ENCODE data around the gene ARSK. TPM values are rescaled to one million over a fixed set of nuclear protein-coding genes. Genes with fewer than 3 reads are reported as not detected.
A peak's percentile ranks its signal among the peaks of the same experiment; 100 is the strongest.

Gene ARSK
- total and polyA plus RNA-seq, 2 of the 13 experiments (the other 11 are each of a cell fraction or from before 2014, with no cell fraction given): 7.9 TPM

- TF ChIP-seq ZXDC (CRISPR knock-in tag; IDR thresholded peaks at IDR 0.05) (no peak), ZNF12 (CRISPR knock-in tag; IDR thresholded peaks at IDR 0.05) (no peak), AKNA (CRISPR knock-in tag; IDR thresholded peaks at IDR 0.05; ENCODE audit: borderline replicate concordance) (no peak), KLF16 (CRISPR knock-in tag; IDR thresholded peaks at IDR 0.05) (peak in 1 of 2 experiments; percentile 61; a peak in 2 of 4 replicates), ZNF510 (CRISPR knock-in tag; IDR thresholded peaks at IDR 0.05; ENCODE audit: low read depth) (no peak), IRF1 (CRISPR knock-in tag; IDR thresholded peaks at IDR 0.05; ENCODE audit: low read depth) (no peak), ZBTB7A (CRISPR knock-in tag; IDR thresholded peaks at IDR 0.05) (peak; percentile 42; the same call in 1 of the 2 replicates), FOXK2 (IDR thresholded peaks at IDR 0.05) (no peak), TBP (CRISPR knock-in tag; IDR thresholded peaks at IDR 0.05) (no peak), MAF1 (CRISPR knock-in tag; IDR thresholded peaks at IDR 0.05; ENCODE audit: borderline replicate concordance) (no peak), ZNF746 (CRISPR knock-in tag; IDR thresholded peaks at IDR 0.05) (no peak), SOX6 (IDR thresholded peaks at IDR 0.05) (no peak), SOX6 (CRISPR knock-in tag; IDR thresholded peaks at IDR 0.05) (peak; percentile 56; the same call in 1 of the 2 replicates), DR1 (CRISPR knock-in tag; IDR thresholded peaks at IDR 0.05) (0 out of 2 replicates have a peak, but pooled peaks have one; percentile 64), SMAD3 (CRISPR knock-in tag; IDR thresholded peaks at IDR 0.05) (peak; percentile 55)
- TF ChIP-seq, protein P1, sequence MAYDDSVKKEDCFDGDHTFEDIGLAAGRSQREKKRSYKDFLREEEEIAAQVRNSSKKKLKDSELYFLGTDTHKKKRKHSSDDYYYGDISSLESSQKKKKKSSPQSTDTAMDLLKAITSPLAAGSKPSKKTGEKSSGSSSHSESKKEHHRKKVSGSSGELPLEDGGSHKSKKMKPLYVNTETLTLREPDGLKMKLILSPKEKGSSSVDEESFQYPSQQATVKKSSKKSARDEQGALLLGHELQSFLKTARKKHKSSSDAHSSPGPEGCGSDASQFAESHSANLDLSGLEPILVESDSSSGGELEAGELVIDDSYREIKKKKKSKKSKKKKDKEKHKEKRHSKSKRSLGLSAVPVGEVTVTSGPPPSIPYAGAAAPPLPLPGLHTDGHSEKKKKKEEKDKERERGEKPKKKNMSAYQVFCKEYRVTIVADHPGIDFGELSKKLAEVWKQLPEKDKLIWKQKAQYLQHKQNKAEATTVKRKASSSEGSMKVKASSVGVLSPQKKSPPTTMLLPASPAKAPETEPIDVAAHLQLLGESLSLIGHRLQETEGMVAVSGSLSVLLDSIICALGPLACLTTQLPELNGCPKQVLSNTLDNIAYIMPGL (CRISPR knock-in tag; IDR thresholded peaks at IDR 0.05; ENCODE audit: borderline replicate concordance in 1 of 2, low read depth in 1 of 2): peak; percentile 74 to 83; a peak in 3 of 4 replicates
Observed at GRCh38 chr5:95554647-95555548, at the start of gene ARSK, which contains the start of gene SKIC3 (continued).

Data from HepG2 (cell line).